Neural cell (in vitro differentiated cells): ENCODE data around the gene GPRIN3.

Source experiments
- CTCF ChIP-seq: fragments of 450-650 bp; IDR thresholded peaks from 2 replicates; pipeline ENCODE4 v1.5.1; 2014; ENCODE audit warnings: antibody characterized with exemption, mild to moderate bottlenecking, moderate library complexity; ENCODE audit not compliant: poor library complexity, severe bottlenecking
- EP300 ChIP-seq: fragments of 450-650 bp; conservative IDR thresholded peaks from 2 replicates; pipeline ENCODE4 v1.6.1; 2014; ENCODE audit warnings: antibody characterized with exemption, mild to moderate bottlenecking, moderate library complexity; ENCODE audit not compliant: poor library complexity, severe bottlenecking
- MXI1 ChIP-seq: fragments of 450-650 bp; conservative IDR thresholded peaks from 2 replicates; pipeline ENCODE4 v1.6.1; 2014; ENCODE audit warnings: antibody characterized with exemption, mild to moderate bottlenecking; ENCODE audit not compliant: poor library complexity, severe bottlenecking
- SMC3 ChIP-seq: fragments of 450-650 bp; conservative IDR thresholded peaks from 2 replicates; pipeline ENCODE4 v1.6.1; 2014; ENCODE audit warnings: antibody characterized with exemption, mild to moderate bottlenecking, moderate library complexity; ENCODE audit not compliant: poor library complexity

GRCh38 chr4:89316931-89317366 is 9.3 kb upstream of the GPRIN3 start:
- TF ChIP-seq SMC3 (no peak), CTCF (no peak), EP300 (no peak), MXI1 (no peak)
